GM23338 (cell line): ENCODE data around the gene YPEL3. TPM values are rescaled to one million over a fixed set of nuclear protein-coding genes. Genes with fewer than 3 reads are reported as not detected.

Source experiments
- ATAC-seq: fragments of 200-7000 bp; cut with Tn5 transposase; 3 replicates; pipeline ENCODE4 v1.9.1; 2020
- DNase-seq: peaks from one replicate; pipeline ENCODE4 v3.0.0-alpha.2; 2015; ENCODE audit warnings: low spot score
- H2AFZ ChIP-seq: fragments of 200-600 bp; sonication (generic); 2 replicates; pipeline ENCODE4 v1.8.0; 2016; ENCODE audit warnings: antibody characterized with exemption, mild to moderate bottlenecking, moderate library complexity
- H3F3A ChIP-seq: fragments of 200-600 bp; sonication (generic); replicated peaks from 2 replicates; pipeline ENCODE4 v1.8.0; 2017; ENCODE audit warnings: antibody characterized with exemption, mixed run types, low read depth
- H3K27ac ChIP-seq: fragments of 200-600 bp; sonication (generic); 2 replicates; pipeline ENCODE4 v1.6.1; 2016; ENCODE audit warnings: low read depth
- H3K27me3 ChIP-seq: fragments of 200-600 bp; sonication (generic); 2 replicates; pipeline ENCODE4 v1.8.0; 2016; ENCODE audit warnings: mild to moderate bottlenecking, mixed run types, moderate library complexity; ENCODE audit not compliant: insufficient read depth
- H3K36me3 ChIP-seq: fragments of 200-600 bp; sonication (generic); 2 replicates; pipeline ENCODE4 v1.8.0; 2016; ENCODE audit warnings: mild to moderate bottlenecking; ENCODE audit not compliant: insufficient read depth
- H3K4me1 ChIP-seq: fragments of 200-600 bp; sonication (generic); 2 replicates; pipeline ENCODE4 v1.8.0; 2016; ENCODE audit warnings: mild to moderate bottlenecking, moderate library complexity; ENCODE audit not compliant: insufficient read depth
- H3K4me2 ChIP-seq: fragments of 200-600 bp; sonication (generic); 2 replicates; pipeline ENCODE4 v1.7.1; 2017; ENCODE audit warnings: mixed run types
- H3K4me3 ChIP-seq: fragments of 200-600 bp; sonication (generic); 2 replicates; pipeline ENCODE4 v1.6.1; 2016; ENCODE audit warnings: mixed run types
- H3K79me2 ChIP-seq: fragments of 200-600 bp; sonication (generic); replicated peaks from 2 replicates; pipeline ENCODE4 v1.8.0; 2017; ENCODE audit warnings: mild to moderate bottlenecking; ENCODE audit not compliant: insufficient read depth
- H3K9me2 ChIP-seq: fragments of 200-600 bp; sonication (generic); 2 replicates; pipeline ENCODE4 v1.8.0; 2017; ENCODE audit not compliant: insufficient read depth
- H4K20me1 ChIP-seq: fragments of 200-600 bp; sonication (generic); replicated peaks from 2 replicates; pipeline ENCODE4 v1.8.0; 2017; ENCODE audit warnings: mild to moderate bottlenecking; ENCODE audit not compliant: insufficient read depth
- H3K27ac Mint-ChIP-seq: 2 replicates; pipeline ENCODE4 v1.8.0; 2020; ENCODE audit warnings: inconsistent platforms, mild to moderate bottlenecking, moderate library complexity, mixed read lengths
- H3K27me3 Mint-ChIP-seq: 3 replicates; pipeline ENCODE4 v1.8.0; 2022; ENCODE audit warnings: low read depth, mild to moderate bottlenecking, moderate library complexity, mixed read lengths, inconsistent platforms; ENCODE audit not compliant: insufficient read depth, poor library complexity
- H3K36me3 Mint-ChIP-seq: 3 replicates; pipeline ENCODE4 v1.8.0; 2021; ENCODE audit warnings: low read depth, mild to moderate bottlenecking, inconsistent platforms, moderate library complexity, mixed read lengths
- H3K4me1 Mint-ChIP-seq: 3 replicates; pipeline ENCODE4 v1.8.0; 2020; ENCODE audit warnings: mild to moderate bottlenecking, inconsistent platforms, mixed read lengths
- H3K4me3 Mint-ChIP-seq: 3 replicates; pipeline ENCODE4 v1.8.0; 2021; ENCODE audit warnings: moderate library complexity, mild to moderate bottlenecking, inconsistent platforms, mixed read lengths
- H3K9me3 Mint-ChIP-seq: 3 replicates; pipeline ENCODE4 v1.8.0; 2020; ENCODE audit warnings: moderate library complexity, mild to moderate bottlenecking, inconsistent platforms, mixed read lengths
- NANOG ChIP-seq: IDR thresholded peaks from 2 replicates; pipeline ENCODE4 v1.6.1; 2016; ENCODE audit warnings: antibody characterized with exemption, borderline replicate concordance
- ZNF331 ChIP-seq: fragments of 250-450 bp; sonication (Bioruptor Pico); IDR thresholded peaks from 2 replicates; pipeline ENCODE4 v1.5.0; 2020; ENCODE audit warnings: low read depth, mild to moderate bottlenecking, moderate library complexity
- polyA plus RNA-seq: library from polyadenylated mRNA; unstranded; fragments of >200 nt; fragmentation: Nextera tagmentation; extraction: Ambion mirVana; gene quantifications from 2 replicates; pipeline ENCODE4 v1.2.1, GENCODE V29; 2016
- total RNA-seq: library from RNA; depleted of rRNA; stranded (reverse); fragments of >200 nt; shearing (Covaris generic); gene quantifications from 2 replicates; pipeline ENCODE4 v1.2.3, GENCODE V29; 2014
- TF ChIP-seq, protein P1 (sequence below): fragments of 250-450 bp; sonication (Bioruptor Pico); IDR thresholded peaks from 2 replicates; pipeline ENCODE4 v1.5.0; 2020; ENCODE audit warnings: mild to moderate bottlenecking, moderate library complexity
- TF ChIP-seq, protein P2 (sequence below): IDR thresholded peaks from one replicate; pipeline ENCODE4 v1.6.1; 2018; ENCODE audit warnings: antibody characterized with exemption; ENCODE audit not compliant: unreplicated experiment

YPEL3 gene
- total and polyA plus RNA-seq, 2 experiments from 2014 or later, result 27.8 to 86.1 TPM

DNA sequence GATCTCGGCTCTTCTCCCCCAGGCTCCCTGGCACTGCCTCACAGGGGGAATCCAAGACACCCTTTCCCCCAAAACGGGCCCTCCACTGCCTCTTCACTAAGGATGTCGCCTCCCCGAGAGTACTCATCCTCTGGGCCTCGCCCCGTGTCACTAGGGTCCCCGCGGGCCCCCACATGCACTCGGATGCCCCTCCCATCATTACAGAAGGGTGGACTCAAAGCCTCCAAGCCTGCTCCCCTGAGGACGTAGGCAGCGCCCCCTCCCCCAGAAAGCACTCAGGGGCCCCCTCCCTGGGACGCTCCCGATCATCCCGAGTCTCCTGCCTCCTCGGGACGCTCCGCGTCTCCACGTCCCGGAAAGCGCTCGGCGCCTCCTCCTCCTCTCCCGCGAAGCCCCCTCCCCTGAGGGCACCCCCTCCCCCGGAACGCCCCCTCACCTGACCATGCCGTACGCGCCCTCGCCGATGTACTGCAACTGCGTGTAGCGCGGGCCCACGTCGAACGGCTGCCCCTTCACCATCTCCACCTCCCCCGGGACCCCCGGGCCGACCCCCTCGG lies 26.7 kb upstream of the YPEL3 start:
- peaks cover 3% of the 10 kb centered on the region; the same call in 1 of the 2 replicates for H3K4me1 ChIP-seq
- no peaks in the 10 kb centered on the region for H3K36me3 ChIP-seq
- no peaks in the 10 kb centered on the region for H3K27me3 ChIP-seq
- DNase-seq (peak; percentile 67), ATAC-seq (peak; percentile 74)
- peak overlapping the region; percentile 96 for H2AFZ ChIP-seq
- H3F3A ChIP-seq, result no peaks in the 10 kb centered on the region
- no peaks in the 10 kb centered on the region for H4K20me1 ChIP-seq
- no peaks in the 10 kb centered on the region for H3K9me3 Mint-ChIP-seq
- H3K27ac Mint-ChIP-seq, result no peak overlapping the region
- no peak overlapping the region for H3K27ac ChIP-seq
- peak overlapping the region; percentile 94 for H3K4me2 ChIP-seq
- no peaks in the 10 kb centered on the region for H3K9me2 ChIP-seq
- peak overlapping the region; percentile 78 for H3K4me3 ChIP-seq
- TF ChIP-seq, protein P1, sequence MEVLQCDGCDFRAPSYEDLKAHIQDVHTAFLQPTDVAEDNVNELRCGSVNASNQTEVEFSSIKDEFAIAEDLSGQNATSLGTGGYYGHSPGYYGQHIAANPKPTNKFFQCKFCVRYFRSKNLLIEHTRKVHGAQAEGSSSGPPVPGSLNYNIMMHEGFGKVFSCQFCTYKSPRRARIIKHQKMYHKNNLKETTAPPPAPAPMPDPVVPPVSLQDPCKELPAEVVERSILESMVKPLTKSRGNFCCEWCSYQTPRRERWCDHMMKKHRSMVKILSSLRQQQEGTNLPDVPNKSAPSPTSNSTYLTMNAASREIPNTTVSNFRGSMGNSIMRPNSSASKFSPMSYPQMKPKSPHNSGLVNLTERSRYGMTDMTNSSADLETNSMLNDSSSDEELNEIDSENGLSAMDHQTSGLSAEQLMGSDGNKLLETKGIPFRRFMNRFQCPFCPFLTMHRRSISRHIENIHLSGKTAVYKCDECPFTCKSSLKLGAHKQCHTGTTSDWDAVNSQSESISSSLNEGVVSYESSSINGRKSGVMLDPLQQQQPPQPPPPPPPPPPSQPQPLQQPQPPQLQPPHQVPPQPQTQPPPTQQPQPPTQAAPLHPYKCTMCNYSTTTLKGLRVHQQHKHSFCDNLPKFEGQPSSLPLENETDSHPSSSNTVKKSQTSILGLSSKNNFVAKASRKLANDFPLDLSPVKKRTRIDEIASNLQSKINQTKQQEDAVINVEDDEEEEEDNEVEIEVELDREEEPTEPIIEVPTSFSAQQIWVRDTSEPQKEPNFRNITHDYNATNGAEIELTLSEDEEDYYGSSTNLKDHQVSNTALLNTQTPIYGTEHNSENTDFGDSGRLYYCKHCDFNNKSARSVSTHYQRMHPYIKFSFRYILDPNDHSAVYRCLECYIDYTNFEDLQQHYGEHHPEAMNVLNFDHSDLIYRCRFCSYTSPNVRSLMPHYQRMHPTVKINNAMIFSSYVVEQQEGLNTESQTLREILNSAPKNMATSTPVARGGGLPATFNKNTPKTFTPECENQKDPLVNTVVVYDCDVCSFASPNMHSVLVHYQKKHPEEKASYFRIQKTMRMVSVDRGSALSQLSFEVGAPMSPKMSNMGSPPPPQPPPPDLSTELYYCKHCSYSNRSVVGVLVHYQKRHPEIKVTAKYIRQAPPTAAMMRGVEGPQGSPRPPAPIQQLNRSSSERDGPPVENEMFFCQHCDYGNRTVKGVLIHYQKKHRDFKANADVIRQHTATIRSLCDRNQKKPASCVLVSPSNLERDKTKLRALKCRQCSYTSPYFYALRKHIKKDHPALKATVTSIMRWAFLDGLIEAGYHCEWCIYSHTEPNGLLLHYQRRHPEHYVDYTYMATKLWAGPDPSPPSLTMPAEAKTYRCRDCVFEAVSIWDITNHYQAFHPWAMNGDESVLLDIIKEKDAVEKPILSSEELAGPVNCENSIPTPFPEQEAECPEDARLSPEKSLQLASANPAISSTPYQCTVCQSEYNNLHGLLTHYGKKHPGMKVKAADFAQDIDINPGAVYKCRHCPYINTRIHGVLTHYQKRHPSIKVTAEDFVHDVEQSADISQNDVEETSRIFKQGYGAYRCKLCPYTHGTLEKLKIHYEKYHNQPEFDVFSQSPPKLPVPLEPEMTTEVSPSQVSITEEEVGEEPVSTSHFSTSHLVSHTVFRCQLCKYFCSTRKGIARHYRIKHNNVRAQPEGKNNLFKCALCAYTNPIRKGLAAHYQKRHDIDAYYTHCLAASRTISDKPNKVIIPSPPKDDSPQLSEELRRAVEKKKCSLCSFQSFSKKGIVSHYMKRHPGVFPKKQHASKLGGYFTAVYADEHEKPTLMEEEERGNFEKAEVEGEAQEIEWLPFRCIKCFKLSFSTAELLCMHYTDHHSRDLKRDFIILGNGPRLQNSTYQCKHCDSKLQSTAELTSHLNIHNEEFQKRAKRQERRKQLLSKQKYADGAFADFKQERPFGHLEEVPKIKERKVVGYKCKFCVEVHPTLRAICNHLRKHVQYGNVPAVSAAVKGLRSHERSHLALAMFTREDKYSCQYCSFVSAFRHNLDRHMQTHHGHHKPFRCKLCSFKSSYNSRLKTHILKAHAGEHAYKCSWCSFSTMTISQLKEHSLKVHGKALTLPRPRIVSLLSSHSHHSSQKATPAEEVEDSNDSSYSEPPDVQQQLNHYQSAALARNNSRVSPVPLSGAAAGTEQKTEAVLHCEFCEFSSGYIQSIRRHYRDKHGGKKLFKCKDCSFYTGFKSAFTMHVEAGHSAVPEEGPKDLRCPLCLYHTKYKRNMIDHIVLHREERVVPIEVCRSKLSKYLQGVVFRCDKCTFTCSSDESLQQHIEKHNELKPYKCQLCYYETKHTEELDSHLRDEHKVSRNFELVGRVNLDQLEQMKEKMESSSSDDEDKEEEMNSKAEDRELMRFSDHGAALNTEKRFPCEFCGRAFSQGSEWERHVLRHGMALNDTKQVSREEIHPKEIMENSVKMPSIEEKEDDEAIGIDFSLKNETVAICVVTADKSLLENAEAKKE (CRISPR knock-in tag), result no peak
- TF ChIP-seq NANOG (no peak), ZNF331 (CRISPR knock-in tag) (no peak)
- H3K4me3 Mint-ChIP-seq, result peak overlapping the region; percentile 82
- peaks cover 4% of the 10 kb centered on the region; the same call in 2 of the 3 replicates for H3K4me1 Mint-ChIP-seq
- peaks cover 12% of the 10 kb centered on the region for H3K27me3 Mint-ChIP-seq
- H3K79me2 ChIP-seq, result no peaks in the 10 kb centered on the region
- no peaks in the 10 kb centered on the region for H3K36me3 Mint-ChIP-seq

DNA sequence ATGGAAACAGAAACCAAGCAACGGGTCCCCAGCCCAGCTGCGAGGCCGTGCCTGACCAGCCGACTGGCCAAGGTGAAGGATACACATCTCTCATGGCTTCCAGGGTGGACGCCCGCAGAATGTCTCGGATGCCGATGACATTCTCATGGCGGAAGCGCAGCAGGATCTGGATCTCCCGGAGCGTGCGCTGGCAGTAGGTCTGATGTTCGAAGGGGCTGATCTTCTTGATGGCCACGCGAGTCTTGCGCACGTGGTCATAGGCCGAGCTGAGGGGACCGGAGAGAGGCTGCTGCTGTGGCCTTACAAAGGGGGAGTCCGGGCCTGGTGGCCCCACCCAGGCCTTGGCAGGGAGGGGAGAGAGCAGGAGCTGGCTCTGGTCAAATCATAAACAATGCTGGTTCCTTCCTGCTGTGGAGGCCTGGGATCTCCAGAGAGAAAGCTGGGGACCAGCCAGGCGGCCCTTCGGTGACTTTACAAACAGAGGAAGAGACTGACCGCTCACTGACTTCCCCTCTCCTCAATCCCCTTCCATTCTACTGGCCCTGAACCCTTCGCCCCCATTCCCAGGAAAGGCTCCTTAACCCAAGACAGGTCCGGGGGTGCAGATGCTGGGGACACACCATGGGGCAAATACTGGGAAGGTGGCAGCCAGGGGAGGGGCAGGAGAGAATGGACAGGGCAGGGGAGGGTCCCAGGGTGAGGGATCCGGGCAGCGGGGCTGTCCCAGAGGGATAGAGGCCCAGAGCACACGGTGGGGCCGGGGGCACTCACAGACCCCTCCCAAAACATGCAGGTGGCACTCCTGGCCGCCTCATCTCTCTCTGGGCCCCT lies 25.9 kb upstream of the YPEL3 start:
- H3F3A ChIP-seq, result no peaks in the 10 kb centered on the region
- H3K4me3 ChIP-seq, result peak overlapping the region; percentile 78
- peak overlapping the region; percentile 94 for H3K4me2 ChIP-seq
- Mint-ChIP-seq H3K4me1 (peaks cover 4% of the 10 kb centered on the region; the same call in 2 of the 3 replicates), H3K36me3 (no peaks in the 10 kb centered on the region), H3K27ac (no peak overlapping the region), H3K4me3 (peak overlapping the region; percentile 82), H3K27me3 (peaks cover 12% of the 10 kb centered on the region), H3K9me3 (no peaks in the 10 kb centered on the region)
- ATAC-seq (peak; percentile 14), DNase-seq (no peak)
- no peaks in the 10 kb centered on the region for H3K27me3 ChIP-seq
- no peak overlapping the region for H3K27ac ChIP-seq
- peaks cover 3% of the 10 kb centered on the region; the same call in 1 of the 2 replicates for H3K4me1 ChIP-seq
- H3K36me3 ChIP-seq, result no peaks in the 10 kb centered on the region
- H3K9me2 ChIP-seq, result no peaks in the 10 kb centered on the region
- no peaks in the 10 kb centered on the region for H4K20me1 ChIP-seq
- no peaks in the 10 kb centered on the region for H3K79me2 ChIP-seq
- H2AFZ ChIP-seq, result peak overlapping the region; percentile 96
- TF ChIP-seq, protein P2, sequence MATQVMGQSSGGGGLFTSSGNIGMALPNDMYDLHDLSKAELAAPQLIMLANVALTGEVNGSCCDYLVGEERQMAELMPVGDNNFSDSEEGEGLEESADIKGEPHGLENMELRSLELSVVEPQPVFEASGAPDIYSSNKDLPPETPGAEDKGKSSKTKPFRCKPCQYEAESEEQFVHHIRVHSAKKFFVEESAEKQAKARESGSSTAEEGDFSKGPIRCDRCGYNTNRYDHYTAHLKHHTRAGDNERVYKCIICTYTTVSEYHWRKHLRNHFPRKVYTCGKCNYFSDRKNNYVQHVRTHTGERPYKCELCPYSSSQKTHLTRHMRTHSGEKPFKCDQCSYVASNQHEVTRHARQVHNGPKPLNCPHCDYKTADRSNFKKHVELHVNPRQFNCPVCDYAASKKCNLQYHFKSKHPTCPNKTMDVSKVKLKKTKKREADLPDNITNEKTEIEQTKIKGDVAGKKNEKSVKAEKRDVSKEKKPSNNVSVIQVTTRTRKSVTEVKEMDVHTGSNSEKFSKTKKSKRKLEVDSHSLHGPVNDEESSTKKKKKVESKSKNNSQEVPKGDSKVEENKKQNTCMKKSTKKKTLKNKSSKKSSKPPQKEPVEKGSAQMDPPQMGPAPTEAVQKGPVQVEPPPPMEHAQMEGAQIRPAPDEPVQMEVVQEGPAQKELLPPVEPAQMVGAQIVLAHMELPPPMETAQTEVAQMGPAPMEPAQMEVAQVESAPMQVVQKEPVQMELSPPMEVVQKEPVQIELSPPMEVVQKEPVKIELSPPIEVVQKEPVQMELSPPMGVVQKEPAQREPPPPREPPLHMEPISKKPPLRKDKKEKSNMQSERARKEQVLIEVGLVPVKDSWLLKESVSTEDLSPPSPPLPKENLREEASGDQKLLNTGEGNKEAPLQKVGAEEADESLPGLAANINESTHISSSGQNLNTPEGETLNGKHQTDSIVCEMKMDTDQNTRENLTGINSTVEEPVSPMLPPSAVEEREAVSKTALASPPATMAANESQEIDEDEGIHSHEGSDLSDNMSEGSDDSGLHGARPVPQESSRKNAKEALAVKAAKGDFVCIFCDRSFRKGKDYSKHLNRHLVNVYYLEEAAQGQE, result no peak
